GM21423 (cell line): Measurements from ENCODE around the gene PGAM2.

Experiments
- ATAC-seq: cut with Tn5 transposase; IDR thresholded peaks from one replicate; pipeline ENCODE4 v1.9.1; 2021; ENCODE audit warnings: mild to moderate bottlenecking, moderate library complexity; ENCODE audit not compliant: unreplicated experiment

Gene PGAM2

GRCh38 chr7:44103923-44104859 is 38.8 kb upstream of the PGAM2 start, which contains the start of gene AEBP1:
Gene AEBP1, plus strand, starts transcription at chr7:44104345. Its CDS starts 321 bp downstream, at chr7:44104666.
- ATAC-seq, result no peak

- ATAC-seq, result no peak
Observed at GRCh38 chr7:44103566-44103922, 38.2 kb upstream of the PGAM2 start.

GRCh38 chr7:44102846-44103565 is 37.6 kb upstream of the PGAM2 start:
- no peak for ATAC-seq

- no peak for ATAC-seq
Observed at GRCh38 chr7:44101966-44102845, 36.8 kb upstream of the PGAM2 start.

GRCh38 chr7:44101303-44101965 is 36.1 kb upstream of the PGAM2 start:
- no peak for ATAC-seq

- ATAC-seq, result no peak
Observed at GRCh38 chr7:44100458-44101302, 35.3 kb upstream of the PGAM2 start.

- ATAC-seq, result no peak
Observed at GRCh38 chr7:44099669-44100068, 34.3 kb upstream of the PGAM2 start.

- no peak for ATAC-seq
Observed at GRCh38 chr7:44098092-44099068, 33.0 kb upstream of the PGAM2 start.

GRCh38 chr7:44097064-44097932 is 31.9 kb upstream of the PGAM2 start:
- ATAC-seq, result peak; percentile 65

- ATAC-seq, result no peak
Observed at GRCh38 chr7:44096326-44096881, 31.0 kb upstream of the PGAM2 start.

- no peak for ATAC-seq
Observed at GRCh38 chr7:44095781-44096180, 30.4 kb upstream of the PGAM2 start.

- ATAC-seq, result no peak
Observed at GRCh38 chr7:44094883-44095592, 29.7 kb upstream of the PGAM2 start.

- no peak for ATAC-seq
Observed at GRCh38 chr7:44094365-44094764, 29.0 kb upstream of the PGAM2 start.

GRCh38 chr7:44093102-44093641 is 27.8 kb upstream of the PGAM2 start:
- no peak for ATAC-seq

- no peak for ATAC-seq
Observed at GRCh38 chr7:44087911-44088838, 22.8 kb upstream of the PGAM2 start.
